ENCODE results near the gene ZNF689.

The ZNF689 gene

DNA sequence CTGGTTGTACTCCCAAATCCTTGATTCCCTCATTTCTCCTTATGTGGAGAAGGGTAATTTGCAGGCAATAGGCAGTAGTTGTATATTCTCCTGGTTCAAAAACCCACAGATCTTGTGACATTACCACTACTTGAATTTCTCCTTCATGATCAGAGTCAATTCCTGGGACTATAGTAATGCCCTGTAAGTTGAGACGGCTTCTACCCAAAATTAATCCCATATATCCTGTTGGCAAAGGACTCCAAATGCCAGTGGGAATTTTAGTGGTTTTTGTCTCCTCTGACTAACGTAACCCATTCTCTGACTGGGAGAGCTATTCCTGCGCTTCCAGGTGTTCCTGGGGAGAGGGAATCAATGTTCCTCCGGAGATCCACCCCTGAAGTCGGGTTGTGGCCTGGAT lies 11.6 kb upstream of the ZNF689 start:
- TF ChIP-seq, protein P1, sequence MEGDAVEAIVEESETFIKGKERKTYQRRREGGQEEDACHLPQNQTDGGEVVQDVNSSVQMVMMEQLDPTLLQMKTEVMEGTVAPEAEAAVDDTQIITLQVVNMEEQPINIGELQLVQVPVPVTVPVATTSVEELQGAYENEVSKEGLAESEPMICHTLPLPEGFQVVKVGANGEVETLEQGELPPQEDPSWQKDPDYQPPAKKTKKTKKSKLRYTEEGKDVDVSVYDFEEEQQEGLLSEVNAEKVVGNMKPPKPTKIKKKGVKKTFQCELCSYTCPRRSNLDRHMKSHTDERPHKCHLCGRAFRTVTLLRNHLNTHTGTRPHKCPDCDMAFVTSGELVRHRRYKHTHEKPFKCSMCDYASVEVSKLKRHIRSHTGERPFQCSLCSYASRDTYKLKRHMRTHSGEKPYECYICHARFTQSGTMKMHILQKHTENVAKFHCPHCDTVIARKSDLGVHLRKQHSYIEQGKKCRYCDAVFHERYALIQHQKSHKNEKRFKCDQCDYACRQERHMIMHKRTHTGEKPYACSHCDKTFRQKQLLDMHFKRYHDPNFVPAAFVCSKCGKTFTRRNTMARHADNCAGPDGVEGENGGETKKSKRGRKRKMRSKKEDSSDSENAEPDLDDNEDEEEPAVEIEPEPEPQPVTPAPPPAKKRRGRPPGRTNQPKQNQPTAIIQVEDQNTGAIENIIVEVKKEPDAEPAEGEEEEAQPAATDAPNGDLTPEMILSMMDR (IDR thresholded peaks at IDR 0.05; ENCODE audit: low read depth, low read length, missing control alignments), result no peak
- DNase-seq (ENCODE audit: extremely low read depth, low read depth), result no peak
- H3K4me3 ChIP-seq (replicated peaks; ENCODE audit: low read depth, low read length), result no peak overlapping the region

DNA sequence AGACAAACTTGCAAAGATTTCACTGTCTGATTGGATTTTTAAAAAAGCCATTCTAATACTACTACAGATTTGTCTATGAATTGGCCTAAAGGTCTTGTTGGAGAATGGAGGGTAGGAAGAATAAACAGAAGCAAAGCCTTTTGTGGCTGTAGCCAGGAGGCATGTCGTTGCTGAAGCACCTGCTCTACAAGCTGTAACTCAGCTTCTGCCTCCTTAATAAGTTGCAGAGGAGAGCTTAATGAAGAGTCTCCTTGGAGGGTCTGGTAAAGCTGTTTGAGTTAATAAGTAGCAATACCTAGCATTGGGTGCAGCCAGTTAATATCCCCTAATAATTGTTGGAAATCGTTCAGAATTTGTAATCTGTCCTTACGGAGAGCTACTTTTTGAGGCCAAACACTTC lies 10.0 kb upstream of the ZNF689 start:
- H3K4me3 ChIP-seq (replicated peaks; ENCODE audit: low read depth, low read length), result no peak overlapping the region
- DNase-seq (ENCODE audit: extremely low read depth, low read depth), result no peak
- TF ChIP-seq, protein P1 (IDR thresholded peaks at IDR 0.05; ENCODE audit: low read depth, low read length, missing control alignments), result no peak

DNA sequence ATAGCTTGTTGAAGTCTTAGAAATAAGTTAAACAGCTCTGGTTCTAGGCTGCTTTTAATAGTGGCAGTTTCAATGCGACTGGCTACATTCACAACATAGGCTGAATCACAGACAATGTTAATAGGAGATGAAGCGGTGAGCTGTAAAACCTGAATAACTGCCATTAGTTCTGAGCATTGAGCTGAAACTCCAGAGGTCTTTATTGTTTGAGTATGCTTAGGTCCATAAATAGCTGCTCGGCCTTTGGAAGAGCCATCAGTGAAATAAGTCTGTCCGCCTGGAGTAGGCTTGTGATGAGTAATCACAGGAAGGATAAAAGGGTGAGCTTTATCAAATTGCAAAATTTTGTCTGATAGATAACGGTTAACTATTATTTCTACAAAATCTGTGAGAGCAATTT lies 9.4 kb upstream of the ZNF689 start:
- TF ChIP-seq, protein P1 (IDR thresholded peaks at IDR 0.05; ENCODE audit: low read depth, low read length, missing control alignments), result no peak
- DNase-seq (ENCODE audit: extremely low read depth, low read depth), result no peak
- no peak overlapping the region for H3K4me3 ChIP-seq (replicated peaks; ENCODE audit: low read depth, low read length)

DNA sequence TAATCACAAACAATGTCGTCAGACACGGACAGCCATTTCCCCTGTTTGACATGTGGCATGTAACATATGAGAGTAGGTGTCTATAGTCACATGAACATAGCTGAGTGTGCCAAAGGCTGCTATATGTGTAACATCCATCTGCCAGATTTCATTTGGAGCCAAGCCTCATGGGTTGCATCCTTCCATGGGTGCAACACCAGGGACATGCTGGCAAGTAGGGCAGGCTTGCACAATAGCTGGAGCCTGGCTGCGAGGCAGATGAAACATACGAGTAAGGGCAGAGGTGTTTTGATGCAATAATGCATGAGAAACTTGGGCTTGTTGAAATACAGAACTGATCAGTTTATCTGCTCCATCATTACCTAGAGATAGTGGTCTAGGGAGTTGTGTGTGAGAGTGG lies 9.0 kb upstream of the ZNF689 start:
- no peak overlapping the region for H3K4me3 ChIP-seq (replicated peaks; ENCODE audit: low read depth, low read length)
- TF ChIP-seq, protein P1 (IDR thresholded peaks at IDR 0.05; ENCODE audit: low read depth, low read length, missing control alignments), result no peak
- DNase-seq (ENCODE audit: extremely low read depth, low read depth), result no peak

DNA sequence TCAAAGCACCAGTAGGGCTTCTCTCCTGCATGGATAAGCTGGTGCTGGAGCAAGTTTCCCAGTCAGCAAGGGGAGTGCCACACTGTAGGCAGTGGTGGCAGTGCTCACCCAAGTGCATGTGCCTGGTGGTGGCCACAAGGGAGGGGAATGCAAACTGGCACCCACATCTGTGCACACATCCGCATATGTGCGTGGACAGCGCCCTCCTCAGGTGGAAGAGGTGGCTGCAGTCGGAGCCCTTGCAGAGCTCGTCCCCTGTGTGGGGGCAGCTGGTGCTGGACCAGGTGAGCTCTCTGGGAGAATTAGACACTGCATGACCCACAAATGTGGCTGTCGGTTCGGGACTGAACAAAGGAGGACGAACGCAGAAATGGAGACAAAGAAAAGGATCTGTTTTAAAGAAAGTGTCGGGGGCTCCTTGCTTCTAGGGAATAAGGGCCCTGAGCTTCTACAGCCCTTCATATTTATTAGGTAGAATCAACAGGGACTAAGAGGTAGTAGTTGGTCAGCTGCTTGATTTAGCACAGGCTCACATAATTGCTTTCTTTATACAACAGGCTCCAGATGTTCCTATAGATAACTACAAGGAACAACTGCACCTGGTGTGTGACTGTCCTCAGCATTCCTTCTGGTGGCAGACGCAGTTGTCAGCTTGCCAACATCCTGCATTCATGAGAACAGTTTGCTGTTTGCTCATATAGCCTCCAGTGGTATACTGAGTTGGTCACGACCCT lies 5.3 kb upstream of the ZNF689 start:
- DNase-seq (ENCODE audit: extremely low read depth, low read depth), result no peak

DNA sequence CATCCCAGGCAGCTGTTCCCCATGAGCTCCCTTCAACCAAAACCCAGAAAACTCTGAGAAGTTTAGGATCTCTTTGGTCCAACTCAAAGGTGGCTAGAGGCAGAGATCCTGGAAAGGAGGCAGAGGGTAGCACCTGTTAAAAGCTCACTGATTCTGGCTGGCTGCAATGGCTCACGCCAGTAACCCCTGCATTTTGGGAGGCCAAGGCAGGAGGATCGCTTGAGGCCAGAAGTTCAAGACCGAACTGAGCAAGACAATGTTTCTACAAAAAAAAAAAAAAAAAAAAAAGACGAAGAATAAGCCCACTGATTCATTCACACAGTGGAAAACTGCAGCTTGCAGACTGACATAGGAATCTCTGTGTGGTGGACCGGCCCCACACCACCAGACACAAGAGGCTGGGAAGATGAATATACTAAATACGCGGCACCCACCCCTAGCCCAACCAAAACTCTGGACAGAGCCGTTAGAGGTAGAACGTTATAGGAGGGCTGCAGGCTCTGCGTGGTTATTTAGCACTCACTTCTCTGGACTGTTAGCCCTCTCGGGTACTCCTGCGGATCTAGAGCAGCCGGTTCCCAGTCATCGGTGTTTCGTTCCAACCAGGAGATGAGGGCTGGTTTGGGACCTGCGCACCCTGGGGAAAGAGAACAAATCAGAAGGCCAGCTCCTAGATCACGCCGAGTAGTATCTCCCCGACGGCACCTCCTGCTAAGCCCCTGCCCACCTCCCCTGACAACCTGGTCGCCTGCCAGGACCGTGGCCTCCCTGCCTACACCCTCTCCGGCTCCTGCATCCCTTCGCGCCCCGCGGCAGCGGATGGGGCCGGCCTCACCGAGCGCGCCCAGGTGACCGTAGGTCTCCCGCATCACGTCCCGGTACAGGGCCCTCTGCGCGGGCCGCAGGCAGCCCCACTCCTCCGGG lies 925 bp downstream of the ZNF689 start:
- DNase-seq (ENCODE audit: extremely low read depth, low read depth), result no peak
- TF ChIP-seq, protein P1 (IDR thresholded peaks at IDR 0.05; ENCODE audit: low read depth, low read length, missing control alignments), result no peak
- H3K4me3 ChIP-seq (replicated peaks; ENCODE audit: low read depth, low read length), result peak overlapping the region; percentile 87

More for the DNA sequence above, 5.3 kb upstream of the ZNF689 start:
- H3K4me3 ChIP-seq (replicated peaks; ENCODE audit: low read depth, low read length), result no peak overlapping the region
- TF ChIP-seq, protein P1 (IDR thresholded peaks at IDR 0.05; ENCODE audit: low read depth, low read length, missing control alignments), result peak; percentile 65
